HuH-7.5 (cell line): ENCODE measurements around the gene CCDC148.
"Not testable (repeated sequence)": the region's sequence is repeated elsewhere in the genome, so short reads cannot be mapped to it uniquely, and the experiment has no call there.

Experiments
- DNase-seq: peaks from one replicate; pipeline ENCODE4 v3.0.0; 2011; ENCODE audit warnings: low spot score

The CCDC148 gene

DNA sequence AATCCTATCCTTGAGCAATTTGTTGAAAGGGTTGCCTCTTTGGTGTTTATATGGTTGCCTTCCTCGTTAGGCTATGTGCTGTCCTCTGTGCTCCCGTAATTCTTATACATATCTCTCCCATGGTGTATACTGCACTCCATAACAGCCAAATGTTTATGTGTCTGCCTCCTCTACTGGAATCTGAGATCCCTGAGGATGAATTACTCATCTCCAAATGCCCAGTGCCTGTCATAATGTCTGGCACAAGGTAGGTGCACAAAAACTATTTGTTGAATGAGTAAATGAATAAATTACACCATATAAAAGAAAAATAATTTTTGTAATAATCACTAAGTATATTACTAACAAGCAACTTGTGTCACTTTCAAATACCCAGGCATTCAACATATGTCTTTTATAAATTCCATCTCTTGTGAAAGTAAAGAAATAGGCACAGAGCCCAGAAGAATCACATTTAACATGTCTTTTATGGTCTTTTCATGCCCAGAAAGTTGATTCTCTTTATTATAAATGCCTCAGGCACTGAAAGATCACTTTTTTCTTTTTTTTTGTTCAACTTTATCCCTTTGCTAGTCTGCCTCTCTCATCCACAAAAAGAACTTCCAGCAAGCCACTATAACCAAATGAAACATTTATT is 164.9 kb downstream of the CCDC148 start:
- no peak for DNase-seq

DNA sequence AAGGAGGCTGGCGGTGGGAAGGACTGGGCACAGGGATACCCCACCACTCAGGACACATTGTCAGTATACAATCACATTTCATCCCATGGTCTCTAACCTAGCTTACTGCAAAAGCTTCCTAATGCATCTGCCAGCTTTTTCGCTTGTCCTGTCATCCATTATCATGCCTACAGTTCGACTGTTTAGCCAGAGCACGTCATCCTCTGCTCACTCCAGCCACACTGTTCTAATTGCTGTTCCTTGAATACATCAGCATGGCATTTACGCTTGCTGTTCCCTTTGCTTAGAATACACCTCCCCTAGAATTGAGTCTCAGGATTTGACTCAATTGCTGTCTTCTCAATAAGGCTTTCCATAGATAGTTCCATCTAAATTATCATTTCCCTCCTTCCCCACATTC is 166.3 kb downstream of the CCDC148 start:
- no peak for DNase-seq

DNA sequence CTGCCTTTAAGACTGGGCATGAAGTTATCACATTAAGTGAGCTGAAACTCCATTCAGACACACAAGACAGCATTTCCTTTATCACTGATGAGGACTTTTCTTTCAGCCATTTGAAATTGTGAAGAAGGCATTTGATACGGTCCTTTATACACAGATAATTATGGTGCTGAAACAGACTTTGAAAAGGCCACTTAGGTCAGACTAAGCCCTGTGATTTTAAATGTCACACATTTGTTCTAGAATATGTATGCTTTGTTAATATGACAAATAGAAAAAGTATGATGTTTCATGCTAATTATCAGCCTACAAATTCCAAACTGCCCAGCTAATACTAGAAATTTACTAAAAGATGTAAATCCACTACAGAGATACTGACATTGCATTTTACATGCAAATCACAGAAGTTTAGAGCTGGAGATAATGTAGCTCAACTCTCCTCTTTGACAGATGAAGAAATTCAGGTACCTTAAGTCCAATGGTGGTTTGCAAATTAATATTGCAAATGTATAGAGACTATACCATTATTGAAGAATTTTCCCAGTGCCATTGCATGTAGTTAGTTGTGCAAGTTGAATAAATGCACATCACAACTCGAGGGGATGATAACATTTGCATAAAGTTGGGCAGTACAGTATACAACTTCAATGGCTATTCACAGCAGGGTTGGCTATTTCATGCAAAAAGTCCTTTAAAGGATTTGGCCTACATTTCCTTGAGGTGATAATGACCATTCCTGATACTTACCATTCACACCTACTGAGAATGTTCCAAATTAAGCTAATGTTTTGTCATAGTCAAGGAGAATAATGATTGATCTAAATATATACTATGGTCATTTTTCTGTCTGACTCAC is 179.7 kb downstream of the CCDC148 start:
- no peak for DNase-seq

DNA sequence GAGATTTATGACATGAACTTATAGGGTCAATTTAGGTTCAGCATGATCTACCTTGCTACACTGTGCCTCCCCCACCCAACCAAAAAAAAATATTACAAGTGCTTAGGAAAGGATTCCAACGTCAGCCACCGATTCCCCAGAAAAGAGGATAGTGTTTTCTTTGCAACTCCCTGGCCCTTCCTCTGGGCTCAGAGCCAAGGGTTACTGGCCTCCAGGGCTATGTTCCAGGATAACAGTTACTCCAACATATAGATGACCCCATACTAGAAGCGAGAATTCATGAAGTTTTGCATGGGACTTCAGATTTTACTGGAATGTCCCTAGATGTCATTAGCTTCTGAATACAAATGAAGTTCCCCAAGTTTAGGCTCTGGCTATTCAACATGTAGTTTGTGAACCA is 182.8 kb downstream of the CCDC148 start:
- DNase-seq: no peak

DNA sequence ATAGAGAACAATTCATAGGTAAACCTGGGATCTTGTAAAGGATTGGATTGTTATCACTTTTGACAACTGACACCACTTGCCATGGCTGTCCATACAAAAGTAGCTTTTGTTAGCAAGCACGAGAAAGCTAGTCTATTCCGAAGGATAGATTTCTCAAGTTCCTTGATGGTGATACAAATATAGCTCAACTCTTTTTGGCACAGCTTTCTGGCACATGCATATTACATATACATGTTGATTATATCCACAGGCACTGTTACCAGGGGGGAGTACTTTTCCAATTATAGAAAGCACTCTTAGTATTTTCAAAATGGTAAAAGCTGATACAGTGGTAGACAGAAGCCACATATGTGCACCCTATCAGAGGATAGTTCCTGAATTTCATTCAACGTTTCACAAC is 186.0 kb downstream of the CCDC148 start:
- no peak for DNase-seq

DNA sequence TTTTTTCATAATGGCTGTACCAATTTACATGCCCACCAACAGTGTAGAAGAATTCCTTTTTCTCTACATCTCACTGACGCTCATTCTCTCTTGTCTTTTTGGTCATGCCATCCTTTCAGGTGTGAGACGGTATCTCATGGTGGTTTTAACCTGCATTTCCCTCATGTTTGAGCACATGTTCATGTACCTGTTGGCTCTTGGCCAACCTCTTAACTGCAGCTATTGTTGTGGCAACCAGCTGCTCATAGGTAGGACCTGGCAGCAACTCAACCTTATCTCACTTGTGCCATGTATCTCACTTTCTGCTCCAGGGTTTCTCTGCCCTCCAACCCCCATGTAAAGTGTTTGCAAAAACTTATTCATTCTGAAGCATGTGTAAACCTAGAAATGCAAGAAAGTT is 187.4 kb downstream of the CCDC148 start:
- no peak for DNase-seq

DNA sequence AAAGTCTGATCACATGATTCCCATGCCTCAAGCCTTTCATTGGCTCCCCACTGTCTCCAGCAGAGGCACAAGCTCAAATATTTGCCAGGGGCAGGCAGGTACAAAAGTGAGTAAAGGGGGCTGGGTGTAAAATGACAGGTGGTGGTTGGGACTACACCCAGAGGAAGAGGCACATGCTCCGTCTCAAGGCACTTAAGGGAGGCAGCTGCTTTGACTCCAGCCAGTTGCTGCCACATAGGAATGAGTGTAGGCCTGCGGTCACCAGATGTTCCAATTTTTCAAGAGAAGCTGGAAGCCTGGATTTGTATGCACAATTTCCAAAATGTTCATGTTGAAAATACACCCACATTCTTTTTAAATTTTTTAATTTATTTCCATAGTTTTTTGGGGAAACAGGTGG is 190.4 kb downstream of the CCDC148 start:
- DNase-seq: no peak

DNA sequence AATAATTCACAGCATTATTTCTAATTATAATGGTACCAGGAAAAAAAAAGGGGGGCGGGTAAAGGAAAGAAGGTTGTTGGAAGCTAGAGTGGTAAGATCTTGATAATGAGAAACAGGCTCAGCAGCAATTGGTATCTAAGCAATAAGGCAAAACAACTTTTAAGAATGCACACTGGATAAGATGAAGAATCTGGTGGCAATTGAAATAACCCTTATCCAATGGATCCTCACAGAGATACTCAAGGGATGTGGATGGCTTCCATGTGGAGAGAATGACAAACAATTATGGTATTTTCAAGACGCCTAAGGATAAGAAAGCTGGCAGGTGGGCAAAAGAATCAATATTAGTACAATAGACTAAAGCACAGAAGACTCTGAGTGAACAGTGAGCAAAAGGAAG is 201.3 kb downstream of the CCDC148 start:
- no peak for DNase-seq

DNA sequence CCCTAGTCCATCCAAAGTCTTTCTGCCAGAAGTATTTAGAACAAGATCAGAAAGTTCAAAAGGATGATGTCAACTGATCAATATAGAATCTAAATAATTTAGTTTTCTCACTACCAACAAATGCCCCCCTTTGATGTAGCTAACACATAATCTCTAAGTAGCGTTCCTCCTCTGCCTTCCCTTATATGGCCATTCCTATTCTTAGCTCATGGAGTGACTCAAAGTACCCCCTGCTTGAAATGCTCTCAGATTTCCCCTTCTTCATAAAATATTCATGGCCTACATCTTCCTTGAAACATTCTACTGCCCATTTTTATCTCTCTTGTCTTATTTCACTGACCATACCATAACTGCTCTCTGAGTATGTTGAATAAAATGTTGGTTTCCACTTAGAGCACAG is 203.4 kb downstream of the CCDC148 start:
- no peak for DNase-seq

DNA sequence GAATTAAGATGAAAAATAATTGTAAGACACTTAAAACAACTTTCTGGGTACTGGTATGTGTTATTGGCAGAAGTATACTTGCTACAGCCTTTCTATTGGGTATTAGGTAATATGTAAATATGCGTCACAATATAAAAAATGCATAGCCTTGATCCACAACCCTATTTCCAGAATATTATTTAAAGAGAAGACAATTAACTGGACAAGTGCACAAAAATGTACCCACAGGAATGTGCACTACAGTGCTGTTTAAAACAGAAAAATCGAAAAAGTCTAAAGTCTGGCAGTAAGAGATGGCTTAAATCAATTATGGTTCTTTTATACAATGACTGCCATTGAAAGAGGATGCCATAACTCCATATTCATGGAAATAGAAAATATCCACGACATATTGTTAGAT is 205.2 kb downstream of the CCDC148 start:
- DNase-seq: no peak

DNA sequence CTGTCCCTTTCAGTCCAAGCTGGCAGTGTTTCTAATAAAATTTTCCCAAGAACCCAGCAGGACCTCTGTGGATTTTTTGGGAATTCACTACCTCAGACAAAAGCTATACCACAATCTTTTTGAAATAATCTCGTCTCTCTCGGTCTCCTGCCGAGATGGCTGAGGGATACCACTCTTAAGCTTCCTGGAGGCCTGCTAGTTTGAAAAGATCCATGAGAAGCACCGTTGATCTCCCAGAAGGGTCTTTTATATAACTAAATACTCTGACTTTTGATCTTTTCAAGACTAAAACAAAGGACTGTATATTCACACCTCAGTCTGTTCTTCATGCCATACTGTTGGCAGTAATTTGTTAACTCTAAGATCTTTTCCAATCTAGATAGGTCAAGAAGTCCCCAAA is 213.2 kb downstream of the CCDC148 start:
- no peak for DNase-seq

DNA sequence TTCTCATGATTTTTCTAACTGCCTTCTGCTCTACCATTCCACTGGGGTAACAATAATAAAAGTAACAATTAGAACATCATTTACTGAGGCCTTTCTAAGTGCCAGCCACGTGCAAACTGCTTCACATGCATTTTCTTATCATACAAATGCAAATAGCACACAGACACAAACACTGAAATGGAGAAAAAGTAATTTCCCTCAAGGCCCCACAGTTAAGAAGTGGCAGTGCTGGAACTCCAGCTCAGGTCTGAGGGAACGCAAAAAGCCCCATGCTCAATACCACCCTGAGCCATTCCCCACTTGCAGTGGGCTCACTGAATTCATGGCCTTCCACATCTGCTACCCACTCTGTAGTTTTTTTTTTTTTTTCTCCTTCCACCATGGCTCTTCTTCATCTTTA is 214.3 kb downstream of the CCDC148 start:
- DNase-seq: no peak

DNA sequence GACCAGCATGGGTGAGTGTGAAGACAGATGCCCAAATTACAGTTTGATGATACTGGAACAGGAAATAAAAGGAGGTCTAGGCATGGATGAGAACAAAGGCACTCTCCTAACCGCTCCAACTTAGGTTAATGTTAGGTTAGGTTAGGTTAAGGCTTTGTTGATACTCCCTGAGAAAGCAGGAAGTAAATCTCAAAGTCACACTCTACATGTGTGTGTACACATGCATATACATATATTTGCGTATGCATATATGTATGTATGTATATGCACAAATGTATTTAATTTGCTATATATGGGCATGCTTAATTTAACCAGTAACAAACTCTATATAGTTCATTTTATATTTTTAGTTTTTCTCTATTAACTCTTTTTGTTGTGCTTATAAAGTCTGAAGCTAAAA is 215.6 kb downstream of the CCDC148 start:
- DNase-seq: no peak

DNA sequence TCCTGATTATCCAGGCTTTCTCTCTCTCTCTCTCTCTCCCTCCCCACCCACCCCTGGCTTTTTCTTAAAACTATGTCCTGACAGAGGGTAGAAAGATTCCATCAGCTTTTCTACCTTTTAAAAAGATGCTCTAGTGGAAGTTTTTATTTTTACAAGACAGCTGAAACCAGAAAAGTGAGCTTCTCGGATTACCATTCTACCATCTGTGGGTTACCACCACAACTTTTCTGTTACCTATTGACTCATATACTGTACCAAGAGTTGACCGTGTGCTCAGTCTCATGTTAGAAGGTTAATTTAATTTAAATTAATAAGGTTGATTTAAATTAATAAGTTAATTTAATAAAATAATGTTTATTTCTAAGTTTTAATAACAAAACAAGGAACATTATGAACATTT is 217.3 kb downstream of the CCDC148 start:
- no peak for DNase-seq

DNA sequence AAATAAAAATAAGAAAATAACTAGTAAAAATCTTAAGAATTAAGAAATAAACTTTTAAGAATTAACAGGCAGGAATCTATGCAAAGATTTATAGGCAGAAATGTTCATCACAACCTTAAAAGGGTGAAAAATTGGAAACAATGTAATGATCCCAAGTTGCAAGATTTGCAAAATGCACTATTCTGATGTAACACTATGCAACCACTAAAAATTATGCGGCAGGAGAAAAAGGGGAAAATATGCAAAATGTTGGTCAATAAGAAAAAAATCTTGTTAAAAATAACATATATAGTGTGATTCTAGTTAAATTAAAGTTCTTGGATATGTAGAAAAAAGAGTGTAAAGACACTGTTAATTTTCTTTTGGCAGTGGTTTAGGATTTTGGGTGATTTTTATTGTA is 222.1 kb downstream of the CCDC148 start:
- DNase-seq: no peak

DNA sequence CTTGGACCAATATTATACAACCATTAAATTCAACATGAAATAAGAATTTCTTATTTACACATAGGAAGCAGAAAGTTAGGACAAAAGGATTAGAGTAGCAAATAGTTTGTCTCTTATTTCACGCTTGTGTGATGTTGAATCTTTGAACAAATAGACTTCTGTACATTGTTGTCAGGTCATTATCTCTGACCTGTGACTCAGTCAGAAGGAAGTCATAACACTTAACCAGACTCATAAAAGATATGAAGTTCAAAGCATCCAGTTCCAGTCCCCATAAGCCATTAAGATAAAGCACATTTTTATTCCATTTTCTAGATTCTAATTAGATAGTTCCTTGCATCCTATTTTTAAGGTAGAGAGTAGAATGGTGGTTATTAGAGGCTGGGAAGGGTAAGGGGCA is 224.1 kb downstream of the CCDC148 start:
- no peak for DNase-seq

DNA sequence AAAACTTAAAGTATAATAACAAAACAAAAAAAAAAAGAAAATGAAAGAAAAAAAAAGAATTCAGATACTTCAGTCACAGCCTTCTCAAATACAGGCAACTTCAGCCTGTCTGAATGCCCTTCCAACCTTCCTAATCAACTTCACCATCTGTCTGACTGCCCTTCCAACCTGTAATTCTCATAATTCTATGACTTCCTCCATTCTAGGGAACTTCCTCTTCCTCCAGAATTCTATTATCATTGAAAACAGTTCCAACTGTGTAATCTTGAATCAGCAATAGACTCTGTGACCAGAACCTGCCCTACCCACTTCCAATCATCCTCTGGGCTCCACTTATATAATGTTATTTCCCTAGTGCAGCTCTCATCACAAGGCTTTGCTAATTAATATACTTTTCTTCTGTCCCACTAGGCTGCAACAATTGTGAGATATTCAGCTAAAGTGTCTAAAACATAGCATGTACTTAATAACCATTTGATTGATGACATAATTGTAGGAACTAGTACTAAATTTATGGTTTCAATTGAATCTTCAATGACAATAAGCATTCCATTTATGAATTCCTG is 227.5 kb downstream of the CCDC148 start:
- DNase-seq: no peak

DNA sequence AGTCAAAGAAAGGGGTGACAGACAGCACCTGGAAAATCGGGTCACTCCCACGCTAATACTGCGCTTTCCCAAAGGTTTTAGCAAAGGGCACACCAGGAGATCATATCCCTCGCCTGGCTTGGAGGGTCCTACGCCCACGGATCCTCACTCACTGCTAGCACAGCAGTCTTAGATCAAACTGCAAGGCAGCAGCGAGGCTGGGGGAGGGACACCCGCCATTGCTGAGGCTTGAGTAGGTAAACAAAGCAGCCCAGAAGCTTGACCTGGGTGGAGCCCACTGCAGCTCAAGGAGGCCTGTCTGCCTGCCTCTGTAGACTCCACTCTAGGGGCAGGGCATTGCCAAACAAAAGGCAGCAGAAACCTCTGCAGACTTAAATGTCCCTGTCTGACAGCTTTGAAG is 233.5 kb downstream of the CCDC148 start:
- not testable (repeated sequence) for DNase-seq

DNA sequence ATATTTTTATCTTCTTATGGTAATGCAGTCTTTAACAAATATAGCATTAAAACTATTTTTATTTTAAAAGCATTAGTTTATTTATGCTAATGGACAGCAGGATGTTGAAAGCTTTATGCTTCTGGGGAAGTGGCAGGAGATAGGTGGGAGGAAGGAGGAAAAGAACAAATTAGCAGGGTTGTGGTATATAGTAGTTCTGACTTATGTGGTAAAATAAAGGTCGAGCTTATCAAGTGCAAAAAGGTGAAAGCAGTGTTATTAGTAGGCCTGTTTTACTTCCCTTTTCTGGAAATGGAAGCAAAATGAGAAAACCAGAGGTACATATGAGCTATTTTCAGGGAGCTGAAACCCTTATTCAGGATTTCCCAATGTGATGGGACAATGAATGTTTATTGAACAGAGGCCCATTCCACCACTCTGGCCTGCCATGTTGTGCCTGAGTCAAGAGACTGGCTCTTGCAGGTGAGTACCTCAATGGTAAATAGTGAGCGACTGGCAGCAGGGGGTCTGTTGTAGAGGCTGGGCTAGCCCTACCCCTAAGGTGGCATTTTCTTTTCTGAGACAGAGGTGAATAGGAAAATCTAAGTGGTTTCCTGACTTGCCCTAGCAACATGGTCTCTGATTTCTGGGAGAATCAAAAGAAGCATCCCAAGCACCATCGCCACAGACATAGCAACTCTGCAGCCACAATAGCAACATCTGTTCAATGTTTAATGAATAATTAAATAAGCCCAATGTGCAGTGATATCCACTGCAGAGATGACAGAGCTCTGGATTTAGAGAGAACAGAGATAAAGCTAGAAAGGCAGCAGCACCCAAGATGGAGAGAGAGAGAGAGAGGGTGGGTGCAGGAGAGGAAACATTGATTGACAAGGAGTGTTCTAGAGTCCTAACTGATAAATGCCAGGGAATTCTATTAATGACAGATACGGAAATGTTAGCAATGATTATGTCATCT is 235.2 kb downstream of the CCDC148 start:
- DNase-seq: no peak

DNA sequence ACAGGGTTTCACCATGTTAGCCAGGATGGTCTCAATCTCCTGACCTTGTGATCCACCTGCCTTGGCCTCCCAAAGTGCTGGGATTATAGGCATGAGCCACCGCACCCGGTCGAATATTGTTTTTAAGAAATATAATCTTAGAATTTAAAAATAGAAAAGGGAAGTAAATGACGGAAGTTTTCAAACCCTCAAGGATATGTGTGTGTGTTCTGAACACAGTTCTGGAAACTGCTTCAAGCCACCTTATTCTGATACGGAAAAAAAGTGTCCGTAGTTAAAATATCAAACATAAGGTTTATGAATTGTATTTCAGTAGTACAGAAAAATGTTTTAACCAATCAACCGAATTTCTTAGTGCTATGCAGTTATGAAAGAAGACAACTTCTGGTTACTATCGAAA is 239.0 kb downstream of the CCDC148 start:
- DNase-seq: no peak

DNA sequence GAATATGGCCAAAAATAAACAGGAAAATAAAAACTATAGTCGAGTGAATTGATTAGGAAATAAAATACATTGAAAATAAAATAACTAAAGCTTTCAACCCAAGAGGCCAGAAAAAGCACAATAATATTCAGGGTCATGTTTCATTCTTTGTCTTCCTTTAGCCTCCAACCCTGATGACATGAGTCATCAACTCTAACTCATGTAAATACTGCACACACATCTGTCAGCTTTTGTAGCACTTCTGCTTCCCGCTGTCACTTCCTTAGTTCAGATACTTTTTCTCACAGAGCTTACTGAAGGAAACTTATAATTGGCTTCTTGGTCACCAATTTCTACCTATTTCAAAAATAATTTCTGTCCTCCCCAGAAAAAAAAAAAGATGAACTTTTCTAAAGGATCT is 242.1 kb downstream of the CCDC148 start:
- DNase-seq: no peak

DNA sequence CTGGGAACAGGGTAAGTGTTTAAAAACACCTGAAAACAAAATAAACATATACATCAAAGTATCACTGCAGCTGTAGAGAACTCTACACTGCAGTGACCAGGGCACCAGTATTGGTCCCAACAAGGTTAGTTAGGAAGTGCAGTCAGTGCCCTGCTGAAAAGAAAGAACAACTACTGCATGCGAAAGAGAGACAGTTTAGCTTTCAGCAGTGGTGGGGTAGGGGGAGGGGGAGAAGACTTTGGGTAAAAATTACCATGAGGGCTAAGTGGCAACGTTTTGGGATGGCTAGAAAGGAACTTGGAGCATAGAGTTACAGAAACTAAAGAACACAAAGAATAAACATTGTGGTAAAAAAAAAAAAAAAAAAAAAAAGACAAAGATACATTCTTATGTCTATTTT is 242.8 kb downstream of the CCDC148 start:
- no peak for DNase-seq
